ENCODE measurements around the gene ZNF385B.

GRCh38 chr2:179429597-179429996, 431.8 kb downstream of the ZNF385B start:
- TF ChIP-seq, protein P1, sequence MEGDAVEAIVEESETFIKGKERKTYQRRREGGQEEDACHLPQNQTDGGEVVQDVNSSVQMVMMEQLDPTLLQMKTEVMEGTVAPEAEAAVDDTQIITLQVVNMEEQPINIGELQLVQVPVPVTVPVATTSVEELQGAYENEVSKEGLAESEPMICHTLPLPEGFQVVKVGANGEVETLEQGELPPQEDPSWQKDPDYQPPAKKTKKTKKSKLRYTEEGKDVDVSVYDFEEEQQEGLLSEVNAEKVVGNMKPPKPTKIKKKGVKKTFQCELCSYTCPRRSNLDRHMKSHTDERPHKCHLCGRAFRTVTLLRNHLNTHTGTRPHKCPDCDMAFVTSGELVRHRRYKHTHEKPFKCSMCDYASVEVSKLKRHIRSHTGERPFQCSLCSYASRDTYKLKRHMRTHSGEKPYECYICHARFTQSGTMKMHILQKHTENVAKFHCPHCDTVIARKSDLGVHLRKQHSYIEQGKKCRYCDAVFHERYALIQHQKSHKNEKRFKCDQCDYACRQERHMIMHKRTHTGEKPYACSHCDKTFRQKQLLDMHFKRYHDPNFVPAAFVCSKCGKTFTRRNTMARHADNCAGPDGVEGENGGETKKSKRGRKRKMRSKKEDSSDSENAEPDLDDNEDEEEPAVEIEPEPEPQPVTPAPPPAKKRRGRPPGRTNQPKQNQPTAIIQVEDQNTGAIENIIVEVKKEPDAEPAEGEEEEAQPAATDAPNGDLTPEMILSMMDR (IDR thresholded peaks at IDR 0.05; ENCODE audit: insufficient read depth, low read length): no peak
- TF ChIP-seq POLR2AphosphoS5 (IDR thresholded peaks at IDR 0.05; ENCODE audit: low read depth): no peak
- TF ChIP-seq, protein P2, sequence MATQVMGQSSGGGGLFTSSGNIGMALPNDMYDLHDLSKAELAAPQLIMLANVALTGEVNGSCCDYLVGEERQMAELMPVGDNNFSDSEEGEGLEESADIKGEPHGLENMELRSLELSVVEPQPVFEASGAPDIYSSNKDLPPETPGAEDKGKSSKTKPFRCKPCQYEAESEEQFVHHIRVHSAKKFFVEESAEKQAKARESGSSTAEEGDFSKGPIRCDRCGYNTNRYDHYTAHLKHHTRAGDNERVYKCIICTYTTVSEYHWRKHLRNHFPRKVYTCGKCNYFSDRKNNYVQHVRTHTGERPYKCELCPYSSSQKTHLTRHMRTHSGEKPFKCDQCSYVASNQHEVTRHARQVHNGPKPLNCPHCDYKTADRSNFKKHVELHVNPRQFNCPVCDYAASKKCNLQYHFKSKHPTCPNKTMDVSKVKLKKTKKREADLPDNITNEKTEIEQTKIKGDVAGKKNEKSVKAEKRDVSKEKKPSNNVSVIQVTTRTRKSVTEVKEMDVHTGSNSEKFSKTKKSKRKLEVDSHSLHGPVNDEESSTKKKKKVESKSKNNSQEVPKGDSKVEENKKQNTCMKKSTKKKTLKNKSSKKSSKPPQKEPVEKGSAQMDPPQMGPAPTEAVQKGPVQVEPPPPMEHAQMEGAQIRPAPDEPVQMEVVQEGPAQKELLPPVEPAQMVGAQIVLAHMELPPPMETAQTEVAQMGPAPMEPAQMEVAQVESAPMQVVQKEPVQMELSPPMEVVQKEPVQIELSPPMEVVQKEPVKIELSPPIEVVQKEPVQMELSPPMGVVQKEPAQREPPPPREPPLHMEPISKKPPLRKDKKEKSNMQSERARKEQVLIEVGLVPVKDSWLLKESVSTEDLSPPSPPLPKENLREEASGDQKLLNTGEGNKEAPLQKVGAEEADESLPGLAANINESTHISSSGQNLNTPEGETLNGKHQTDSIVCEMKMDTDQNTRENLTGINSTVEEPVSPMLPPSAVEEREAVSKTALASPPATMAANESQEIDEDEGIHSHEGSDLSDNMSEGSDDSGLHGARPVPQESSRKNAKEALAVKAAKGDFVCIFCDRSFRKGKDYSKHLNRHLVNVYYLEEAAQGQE (IDR thresholded peaks at IDR 0.05; ENCODE audit: insufficient replicate concordance, low read depth): no peak
- TF ChIP-seq GABPA (IDR thresholded peaks at IDR 0.05; ENCODE audit: low read depth): no peak
